Endothelial cell of umbilical vein (primary cell): ENCODE data around the gene RAB40C. TPM values are rescaled to one million over a fixed set of nuclear protein-coding genes. Genes with fewer than 3 reads are reported as not detected.
A peak's percentile ranks its signal among the peaks of the same experiment; 100 is the strongest.

ENCODE experiments used
- BruUV-seq: library from RNA; stranded (reverse); fragments of 400-500 nt; replicated peaks from 2 replicates; lab custom pipeline; 2021; lab: Mats Ljungman, UMichigan
- CTCF ChIA-PET: fragments of 300-600, 350-600 bp; sonication (Branson Sonifier 250); formaldehyde crosslinking; loops from one replicate; lab custom pipeline; 2021; ENCODE audit warnings: antibody characterized with exemption, inconsistent platforms; lab: Charles Lee
- POLR2A ChIA-PET: fragments of 300-600, 350-600 bp; sonication (Branson Sonifier 250); formaldehyde crosslinking; loops from one replicate; lab custom pipeline; 2021; ENCODE audit warnings: antibody characterized with exemption, inconsistent platforms; lab: Charles Lee
- DNase-seq: peaks from one replicate; pipeline ENCODE4 v3.0.0-alpha.2; 2011; ENCODE audit warnings: low read depth, low spot score
- FAIRE-seq: peaks from 2 replicates; lab custom pipeline; 2011; peaks lifted over from hg19 to GRCh38; lab: Jason Lieb, UNC
- H2AFZ ChIP-seq: 2 replicates; pipeline ENCODE4 v1.6.0; 2012; ENCODE audit warnings: low read depth, low read length, control low read depth, inconsistent platforms
- H3K27ac ChIP-seq: 2 replicates; pipeline ENCODE4 v1.5.1; 2011; ENCODE audit warnings: low read depth, mild to moderate bottlenecking, control low read depth, low read length, moderate library complexity; ENCODE audit not compliant: insufficient read depth
- H3K27me3 ChIP-seq, 2 experiments: 2 replicates each; pipeline versions ENCODE4 v1.6.0 to v1.6.1; 2011; ENCODE audit warnings: low read length in 2 of 2, mixed read lengths in 1 of 2; ENCODE audit not compliant: control insufficient read depth in 2 of 2, insufficient read depth in 2 of 2
- H3K36me3 ChIP-seq, 2 experiments: 2 replicates in 1 of 2; 3 replicates in 1 of 2; pipeline ENCODE4 v1.5.1; 2011; ENCODE audit warnings: low read length in 2 of 2, mild to moderate bottlenecking in 1 of 2, moderate library complexity in 1 of 2; ENCODE audit not compliant: control insufficient read depth in 2 of 2, insufficient read depth in 2 of 2; ENCODE audit errors: extremely low read depth in 1 of 2
- H3K4me1 ChIP-seq: 3 replicates; pipeline ENCODE4 v1.5.1; 2011; ENCODE audit warnings: mild to moderate bottlenecking, low read length; ENCODE audit not compliant: control insufficient read depth, insufficient read depth; ENCODE audit errors: extremely low read depth
- H3K4me2 ChIP-seq: 2 replicates; pipeline ENCODE4 v1.6.1; 2011; ENCODE audit warnings: low read length, control low read depth, mixed read lengths; ENCODE audit not compliant: insufficient read depth
- H3K4me3 ChIP-seq, 3 experiments: fragments of 200-600 bp in 1 of 3; sonication (generic), shearing (Covaris generic) in 1 of 3; replicated peaks in 1 of 3; 2 replicates each; pipeline ENCODE4 v1.5.1; 2011 to 2016; ENCODE audit warnings: control low read depth in 3 of 3, low read length in 3 of 3, mild to moderate bottlenecking in 2 of 3, inconsistent platforms in 1 of 3, low read depth in 1 of 3, moderate library complexity in 1 of 3; ENCODE audit not compliant: insufficient read depth in 1 of 3
- H3K79me2 ChIP-seq: 2 replicates; pipeline ENCODE4 v1.6.0; 2012; ENCODE audit warnings: low read length, inconsistent platforms; ENCODE audit not compliant: control insufficient read depth, insufficient read depth
- H3K9ac ChIP-seq: replicated peaks from 2 replicates; pipeline ENCODE3; 2011; ENCODE audit warnings: low read length, control low read depth; ENCODE audit not compliant: insufficient read depth; ENCODE audit errors: extremely low read depth
- H3K9me1 ChIP-seq: replicated peaks from 3 replicates; pipeline ENCODE4 v1.6.0; 2011; ENCODE audit warnings: mild to moderate bottlenecking, low read length; ENCODE audit not compliant: control insufficient read depth, insufficient read depth; ENCODE audit errors: extremely low read depth
- H3K9me3 ChIP-seq: replicated peaks from 2 replicates; pipeline ENCODE4 v1.5.1; 2012; ENCODE audit warnings: low read length, inconsistent platforms; ENCODE audit not compliant: control insufficient read depth, insufficient read depth
- H4K20me1 ChIP-seq: replicated peaks from 2 replicates; pipeline ENCODE3; 2011; ENCODE audit warnings: mild to moderate bottlenecking, low read length; ENCODE audit not compliant: control insufficient read depth, insufficient read depth; ENCODE audit errors: extremely low read depth
- CTCF ChIP-seq, 2 donors: IDR thresholded peaks; 1 replicate in 1 of 2; 2 replicates in 1 of 2; pipeline ENCODE4 v1.5.1; 2011; ENCODE audit warnings: low read length in 2 of 2, mild to moderate bottlenecking in 2 of 2, moderate library complexity in 2 of 2, control low read depth in 1 of 2, inconsistent platforms in 1 of 2, low read depth in 1 of 2; ENCODE audit not compliant: insufficient read depth in 1 of 2; ENCODE audit errors: extremely low read depth in 1 of 2
- EZH2 ChIP-seq: IDR thresholded peaks from 2 replicates; pipeline ENCODE4 v1.6.1; 2012; ENCODE audit warnings: borderline replicate concordance, low read depth, mild to moderate bottlenecking, moderate library complexity, low read length, inconsistent platforms; ENCODE audit not compliant: severe bottlenecking
- FOS ChIP-seq: IDR thresholded peaks from 2 replicates; pipeline ENCODE4 v1.6.1; 2011; ENCODE audit warnings: mild to moderate bottlenecking, low read length, moderate library complexity, borderline replicate concordance; ENCODE audit not compliant: insufficient read depth
- GATA2 ChIP-seq: IDR thresholded peaks from 2 replicates; pipeline ENCODE4 v1.7.0; 2011; ENCODE audit warnings: low read depth, mild to moderate bottlenecking, moderate library complexity, mixed read lengths, low read length; ENCODE audit not compliant: insufficient read length, insufficient read depth
- JUN ChIP-seq: IDR thresholded peaks from 2 replicates; pipeline ENCODE4 v1.6.1; 2011; ENCODE audit warnings: borderline replicate concordance, low read depth; ENCODE audit not compliant: insufficient read length, insufficient read depth
- MAX ChIP-seq: IDR thresholded peaks from 2 replicates; pipeline ENCODE4 v1.6.1; 2011; ENCODE audit not compliant: insufficient read depth, insufficient read length
- MYC ChIP-seq: IDR thresholded peaks from one replicate; pipeline ENCODE4 v1.6.1; 2011; ENCODE audit warnings: mild to moderate bottlenecking, low read depth, low read length
- POLR2A ChIP-seq: IDR thresholded peaks from 2 replicates; pipeline ENCODE4 v1.6.1; 2012; ENCODE audit warnings: low read depth, mild to moderate bottlenecking, control low read depth, low read length
- POLR2AphosphoS5 ChIP-seq: IDR thresholded peaks from 2 replicates; pipeline ENCODE4 v1.6.1; 2012; ENCODE audit warnings: low read depth, mild to moderate bottlenecking, control low read depth, low read length, moderate library complexity; ENCODE audit not compliant: insufficient read depth
- dilution Hi-C: fragments of 300-500 bp; cut with MboI; formaldehyde crosslinking; loops from one replicate; pipeline ENCODE4 v1.15.0; 2019; ENCODE audit warnings: low sequenced_read_pairs; ENCODE audit not compliant: extremely low pct_ligation_motif_present
- intact Hi-C: fragments of 100-400 bp; cut with micrococcal nuclease; formaldehyde crosslinking; loops from one replicate; pipeline ENCODE4 v1.10.0; 2022
- polyA plus RNA-seq, 4 experiments: library from polyadenylated mRNA; depleted of rRNA in 3 of 4; stranded (reverse) in 3 of 4; unstranded in 1 of 4; fragments of >200 nt; gene quantifications; 2 replicates each; pipeline versions ENCODE4 v1.2.1 to v1.2.3, GENCODE V29; 2011 to 2012; ENCODE audit warnings: missing spikeins in 1 of 4
- total RNA-seq: library from RNA; stranded (reverse); gene quantifications from 2 replicates; pipeline ENCODE4 v1.2.3, GENCODE V29; 2021

RAB40C gene
- total and polyA plus RNA-seq, 2 donors (not counting 3 experiments of a cell fraction or from before 2014, with no cell fraction given): 12.4 to 18.8 TPM

GRCh38 chr16:641326-642188 is 51.7 kb downstream of the RAB40C start, which contains the start of gene MCRIP2:
Gene MCRIP2 (plus strand): TSS chr16:641828. CDS start chr16:641992, 164 bp downstream.
- DNase-seq (peak; percentile 62), FAIRE-seq (peak; percentile 93)
- Histone ChIP-seq H2AFZ (peak within 1 kb of the TSS; percentile 48), H3K9ac (peak within 1 kb of the TSS; percentile 25), H3K27me3 (no peaks in the 10 kb centered on the region), H4K20me1 (no peaks in the 10 kb centered on the region), H3K9me1 (no peaks in the 10 kb centered on the region), H3K4me2 (peak within 1 kb of the TSS; percentile 4), H3K79me2 (no peaks in the 10 kb centered on the region), H3K4me3 (peak within 1 kb of the TSS; percentile 32 to 52 (median 36)), H3K36me3 (no peaks in the 10 kb centered on the region), H3K9me3 (no peaks in the 10 kb centered on the region), H3K4me1 (peaks cover 9% of the 10 kb centered on the region), H3K27ac (no peak within 1 kb of the TSS)
- CTCF ChIA-PET: interaction anchor here (1.0 kb wide), 1 partner anchor 16 kb away, joined by 3 read pairs; no protein-coding TSS in a partner anchor
- intact Hi-C loops (no loop called here), dilution Hi-C loops (no loop called here)
- BruUV-seq: no TSS peak
- TF ChIP-seq POLR2A (peak; percentile 63), MYC (no peak), GATA2 (no peak), FOS (no peak), MAX (no peak), POLR2AphosphoS5 (peak; percentile 60), CTCF (IDR thresholded peaks at IDR 0.05; ENCODE audit: extremely low read depth in 1 of 2, insufficient read depth in 1 of 2, low read depth in 1 of 2, low read length in 2 of 2) (no peak), EZH2 (no peak), JUN (no peak)
- POLR2A ChIA-PET: no interaction called here
